ELR (cell line): ENCODE results near the gene GID8.

Experiments used
- DNase-seq: peaks from one replicate; pipeline ENCODE4 v3.0.0-alpha.2; 2015; ENCODE audit warnings: low read depth

The GID8 gene

GRCh38 chr20:62943396-62943795, 5.4 kb downstream of the GID8 start:
- DNase-seq = no peak

DNA sequence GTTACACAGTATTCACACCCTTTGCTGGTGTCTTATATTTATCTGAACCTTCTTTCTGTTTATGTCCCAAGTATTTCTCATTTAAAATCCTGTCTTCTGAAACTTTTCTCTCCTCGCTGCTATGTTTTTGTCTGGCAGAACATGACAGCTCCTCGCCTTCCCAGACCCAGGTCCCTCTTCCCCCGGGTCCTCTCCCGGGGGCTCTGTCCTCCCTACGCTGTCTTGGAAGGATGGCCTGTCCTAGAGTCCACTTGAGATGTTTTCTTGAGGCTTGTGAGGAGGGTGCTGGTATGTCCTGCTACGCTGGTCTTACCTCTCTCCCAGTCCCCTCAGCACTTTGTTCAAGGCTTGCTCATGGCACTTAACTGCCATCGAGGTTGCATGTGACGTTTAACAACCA, 6.2 kb downstream of the GID8 start:
- no peak for DNase-seq

DNA sequence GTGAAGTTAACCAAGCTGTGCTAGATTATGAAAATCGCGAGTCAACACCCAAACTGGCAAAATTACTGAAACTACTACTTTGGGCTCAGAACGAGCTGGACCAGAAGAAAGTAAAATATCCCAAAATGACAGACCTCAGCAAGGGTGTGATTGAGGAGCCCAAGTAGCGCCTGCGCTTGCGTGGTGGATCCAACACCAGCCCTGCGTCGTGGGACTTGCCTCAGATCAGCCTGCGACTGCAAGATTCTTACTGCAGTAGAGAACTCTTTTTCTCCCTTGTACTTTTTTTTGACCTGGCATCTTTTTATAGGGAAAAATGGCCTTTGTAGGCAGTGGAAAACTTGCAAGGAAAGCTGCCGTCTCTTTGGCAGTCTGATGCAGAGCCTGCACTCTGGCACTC, 6.8 kb downstream of the GID8 start:
- DNase-seq = no peak

DNA sequence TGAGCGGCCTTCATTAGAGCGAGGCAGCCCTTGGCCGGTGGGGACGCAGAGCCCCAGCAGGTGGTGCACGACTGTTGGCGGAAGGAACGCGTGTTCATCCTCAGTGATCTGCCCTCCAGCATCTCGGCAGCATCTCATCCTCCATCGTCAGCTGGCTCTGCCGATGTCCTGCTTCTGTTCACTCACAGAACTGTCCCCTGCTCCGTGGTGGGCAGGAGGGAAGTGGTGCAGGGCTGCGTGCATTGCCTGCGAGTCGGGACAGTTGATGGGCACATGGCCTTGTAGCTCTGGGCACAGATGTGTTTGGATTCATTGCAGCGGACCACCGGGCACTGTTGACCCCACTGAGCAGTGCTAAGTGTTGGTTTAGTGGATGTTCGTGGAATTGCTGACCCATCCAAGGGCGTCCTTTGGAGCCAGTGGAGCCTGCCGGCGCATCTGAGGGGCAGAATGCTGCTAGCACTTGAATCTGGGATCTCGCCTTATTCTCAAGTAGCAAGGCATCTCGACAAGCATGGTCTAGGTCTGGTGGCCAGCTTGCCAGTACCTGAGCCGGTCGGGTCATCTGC, 7.9 kb downstream of the GID8 start:
- DNase-seq = no peak

DNA sequence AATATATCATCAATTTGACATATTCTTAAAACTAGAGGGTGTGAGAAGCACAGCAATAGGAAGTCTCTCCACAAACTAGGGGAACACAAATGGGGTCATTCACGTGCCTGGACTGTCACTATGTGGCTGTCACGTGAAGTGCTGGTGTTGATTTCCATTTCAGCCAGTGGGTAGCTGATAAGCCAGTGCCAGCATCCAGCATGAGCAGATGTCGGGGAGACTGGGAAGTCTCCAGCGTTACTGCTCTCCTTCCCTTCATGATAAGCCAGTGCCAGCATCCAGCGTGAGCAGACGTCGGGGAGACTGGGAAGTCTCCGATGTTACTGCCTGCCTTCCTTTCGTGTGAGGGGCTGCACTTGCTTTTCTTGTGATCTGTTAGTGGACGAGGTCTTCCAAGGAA, 9.0 kb downstream of the GID8 start:
- no peak for DNase-seq

DNA sequence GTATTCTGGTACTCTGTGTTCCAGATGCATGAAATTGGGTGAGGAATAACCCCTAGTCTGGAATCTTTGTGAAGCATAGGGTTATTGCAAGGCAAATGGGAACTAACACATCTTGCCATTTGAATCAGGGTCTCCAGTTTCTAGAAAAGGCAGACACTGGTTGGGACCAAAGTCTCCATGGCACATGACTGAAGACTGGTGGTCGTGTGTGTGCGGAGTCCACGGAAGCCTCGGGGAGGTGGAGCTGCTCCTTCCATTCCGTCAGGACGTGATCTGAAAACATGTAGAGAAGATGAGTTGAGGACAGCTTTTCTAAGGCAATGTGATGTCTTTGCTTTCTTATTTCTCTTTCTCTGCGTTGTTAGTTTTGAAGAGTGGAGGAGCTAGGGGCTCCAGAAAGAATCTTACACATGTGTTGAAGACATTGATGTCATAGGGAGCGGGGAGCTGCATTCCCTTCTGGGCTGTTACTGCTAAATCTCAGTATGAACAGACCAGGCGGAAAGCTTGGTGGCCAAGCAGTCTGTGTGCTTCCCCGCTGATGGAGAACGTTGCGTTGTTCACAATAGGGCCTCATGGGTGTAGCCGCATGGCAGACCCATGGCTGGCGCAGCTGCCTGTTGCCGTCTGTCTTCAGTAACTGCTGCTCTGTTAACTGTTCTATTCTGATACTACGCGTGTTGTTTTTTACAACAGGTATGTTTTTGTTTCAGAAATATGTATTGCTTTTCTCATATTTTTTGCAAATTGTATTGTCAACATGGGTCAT, 9.8 kb downstream of the GID8 start:
- no peak for DNase-seq

DNA sequence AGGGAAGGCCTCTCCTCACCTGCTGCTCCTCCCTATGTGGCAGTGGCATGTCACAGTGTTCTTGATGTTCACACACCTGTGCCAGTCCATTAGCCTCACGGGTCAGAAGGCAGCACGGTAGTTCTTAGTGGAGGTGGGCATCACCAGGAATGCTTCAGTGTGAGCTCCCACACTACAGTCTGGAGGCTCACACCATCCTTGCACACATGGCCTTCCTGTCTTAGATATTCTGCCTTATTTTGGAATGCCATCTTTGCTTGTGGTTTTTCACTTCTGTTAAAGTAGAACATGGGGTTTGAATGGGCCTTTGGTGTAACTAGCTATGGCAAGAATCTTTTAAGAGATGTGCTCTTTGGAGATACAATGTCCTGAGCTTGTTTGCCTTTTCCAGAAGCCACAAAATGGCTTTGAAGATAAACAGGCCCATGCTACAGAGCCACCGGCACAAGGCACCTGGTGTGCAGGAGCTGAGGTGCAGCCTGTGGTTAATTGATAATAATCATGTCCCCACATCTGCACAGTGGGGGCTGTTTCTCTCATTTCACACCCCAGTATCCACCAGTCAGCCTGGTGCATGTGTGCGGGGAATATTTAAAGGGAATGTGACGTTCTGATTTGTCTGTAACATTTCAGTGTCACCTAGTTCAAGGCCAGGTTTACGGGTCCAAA, 11.3 kb downstream of the GID8 start:
- DNase-seq = no peak

DNA sequence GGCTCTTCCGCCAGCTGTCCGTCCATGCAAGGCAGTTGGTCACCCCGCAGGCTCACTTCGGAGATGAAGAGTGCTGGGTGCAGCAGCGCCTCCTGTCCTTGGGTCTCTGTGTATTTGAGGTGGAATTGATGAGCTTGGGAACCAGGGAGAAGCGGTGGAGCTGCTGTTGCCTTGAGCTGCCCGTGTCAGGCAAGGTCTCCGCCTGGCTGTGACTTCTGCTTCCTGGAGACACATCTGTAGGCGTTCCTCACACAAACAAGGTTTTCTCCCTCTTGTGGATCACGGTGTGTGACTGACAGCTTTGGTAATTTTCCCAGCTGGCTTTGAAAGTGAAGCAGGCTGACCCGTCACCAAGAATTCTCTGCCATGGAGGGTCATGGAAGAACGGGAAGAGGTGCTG, 12.0 kb downstream of the GID8 start:
- DNase-seq = no peak

GRCh38 chr20:62950741-62951140, 12.8 kb downstream of the GID8 start:
- no peak for DNase-seq

DNA sequence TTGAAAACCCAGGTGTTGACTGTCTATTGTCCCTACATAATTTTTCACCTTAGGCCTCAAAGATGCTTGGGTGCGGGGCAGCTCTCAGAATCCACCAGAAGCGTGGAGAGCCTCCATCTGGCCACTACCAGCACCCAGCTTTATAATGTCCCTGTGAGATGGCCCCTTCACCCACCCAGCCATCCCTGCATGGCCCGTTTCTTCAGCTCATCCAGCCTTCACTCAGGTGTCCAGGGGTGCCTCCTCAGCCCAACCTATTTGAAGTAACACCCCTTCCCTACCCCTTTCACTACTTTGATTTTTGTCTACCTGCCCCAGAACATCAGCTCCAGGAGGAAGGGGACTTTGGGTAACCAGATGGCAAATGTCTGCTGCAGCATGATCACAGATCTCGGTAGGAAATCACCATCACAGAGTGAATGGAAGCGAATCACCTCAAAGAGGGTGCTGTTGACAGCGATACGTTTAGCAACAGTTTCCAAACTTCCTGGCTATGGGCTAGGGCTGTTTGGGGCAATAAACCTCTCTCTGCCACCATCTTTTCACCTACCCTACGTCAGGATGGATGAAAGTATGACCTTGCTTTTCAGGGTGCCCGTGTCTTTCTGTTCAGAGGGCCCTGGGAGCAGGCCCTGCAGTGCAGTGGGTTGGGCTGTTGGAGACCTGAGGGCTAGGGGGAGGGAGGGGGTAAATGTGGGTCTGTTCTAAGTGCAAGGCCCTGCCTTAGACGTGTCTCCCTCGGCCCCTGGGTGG, 13.4 kb downstream of the GID8 start:
- no peak for DNase-seq

DNA sequence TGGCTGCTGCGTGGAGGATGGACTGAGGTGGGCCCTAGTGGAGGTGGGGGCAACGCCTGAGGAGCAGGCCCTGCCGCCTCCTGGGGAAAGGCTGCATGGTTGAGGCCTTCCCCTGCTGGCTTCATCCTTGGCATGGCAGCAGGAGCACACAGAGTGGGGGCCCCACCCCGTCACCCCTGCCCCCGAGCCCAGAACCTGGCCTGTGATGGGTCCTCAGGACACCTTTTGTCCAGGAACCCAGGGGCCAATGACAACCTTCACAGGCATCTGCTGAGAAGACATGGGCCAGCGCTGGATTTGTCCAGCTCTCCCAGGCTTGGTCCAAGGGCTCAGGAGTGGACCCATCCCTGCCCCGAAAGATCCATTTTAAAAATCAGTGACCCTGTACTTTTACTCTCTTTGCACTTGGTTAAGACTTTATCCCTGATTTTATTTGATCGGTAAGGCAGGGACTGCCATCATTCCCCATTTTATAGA, 14.0 kb downstream of the GID8 start:
- DNase-seq = no peak

DNA sequence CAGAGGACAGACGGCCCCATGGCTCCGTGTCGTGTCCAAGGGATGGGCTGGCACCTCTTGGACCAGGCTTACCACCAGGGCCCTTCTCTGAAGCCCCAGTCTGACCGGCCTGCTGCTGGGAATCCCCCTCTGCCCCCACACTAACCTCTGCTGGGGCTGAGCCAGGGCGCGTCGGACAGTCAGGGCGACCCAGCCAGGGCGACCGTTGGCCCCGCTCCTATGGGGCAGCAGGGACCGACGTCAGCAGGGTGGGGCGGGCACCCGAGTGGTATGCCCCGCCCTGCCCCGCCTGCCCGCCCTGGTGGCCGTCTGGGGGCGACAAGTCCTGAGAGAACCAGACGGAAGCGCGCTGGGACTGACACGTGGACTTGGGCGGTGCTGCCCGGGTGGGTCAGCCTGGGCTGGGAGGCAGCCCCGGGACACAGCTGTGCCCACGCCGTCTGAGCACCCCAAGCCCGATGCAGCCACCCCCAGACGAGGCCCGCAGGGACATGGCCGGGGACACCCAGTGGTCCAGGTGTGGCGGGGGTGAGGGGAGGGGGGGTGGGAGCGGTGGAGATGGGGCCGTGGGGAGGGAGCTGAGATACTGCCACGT, 14.5 kb downstream of the GID8 start, which contains the start of gene SLC17A9:
SLC17A9 (plus strand) TSS at position 337 of the 595 bp plus-strand sequence; CDS start at position 459, 122 bp downstream.
- peak; percentile 88 for DNase-seq

GRCh38 chr20:62952968-62953838, 15.3 kb downstream of the GID8 start:
- peak; percentile 57 for DNase-seq

- peak; percentile 69 for DNase-seq
Measured at GRCh38 chr20:62953839-62954703, 16.1 kb downstream of the GID8 start.

- DNase-seq = no peak
Measured at GRCh38 chr20:62955519-62956386, 17.8 kb downstream of the GID8 start.

- DNase-seq = no peak
Measured at GRCh38 chr20:62956387-62957135, 18.6 kb downstream of the GID8 start.

GRCh38 chr20:62957136-62958117, 19.5 kb downstream of the GID8 start:
- no peak for DNase-seq
